Smooth muscle cell of trachea (primary cell): ENCODE results near the gene HSD17B8. TPM values are rescaled to one million over a fixed set of nuclear protein-coding genes. Genes with fewer than 3 reads are reported as not detected.

Source experiments
- total RNA-seq: library from RNA; depleted of rRNA; stranded (reverse); fragments of >200 nt; gene quantifications from 2 replicates; pipeline ENCODE4 v1.2.1, GENCODE V29; 2014

The HSD17B8 gene
- 11.1 and 11.6 TPM in 2 replicates for total RNA-seq

GRCh38 chr6:33204415-33205190, at the start of gene HSD17B8:
HSD17B8 (plus strand) TSS chr6:33204655; CDS start chr6:33204669, 14 bp downstream.

GRCh38 chr6:33192105-33192646, 12.3 kb upstream of the HSD17B8 start, which contains the start of gene COL11A2:
COL11A2 (minus strand) TSS chr6:33192467; CDS start chr6:33192240, 227 bp downstream.

GRCh38 chr6:33200219-33201146, 4.0 kb upstream of the HSD17B8 start, which contains the start of the genes RXRB and SLC39A7:
RXRB (minus strand) TSS chr6:33200665; CDS start chr6:33200476, 189 bp downstream.
SLC39A7 (plus strand) TSS chr6:33200867; CDS start chr6:33201246, 379 bp downstream.

GRCh38 chr6:33208091-33208967, 3.9 kb downstream of the HSD17B8 start, which contains the start of gene RING1:
RING1 (plus strand) TSS chr6:33208500; CDS start chr6:33208823, 323 bp downstream.

Other genes starting within 250 kb of the HSD17B8 start
- gene BRD2, start 236.1 kb upstream of the HSD17B8 start, total RNA-seq = 102 and 104 TPM in 2 replicates
- gene HLA-DOA, start 195.1 kb upstream of the HSD17B8 start, total RNA-seq = under 0.01 TPM in 1 of 2 replicates, not detected in the other
- 1.7 and 2.8 TPM in 2 replicates for gene HLA-DPA1, start 131.0 kb upstream of the HSD17B8 start, total RNA-seq
- 1.8 and 10.0 TPM in 2 replicates for gene HLA-DPB1, start 128.7 kb upstream of the HSD17B8 start, total RNA-seq
- 0.15 and 1.2 TPM in 2 replicates for gene COL11A2, start 12.2 kb upstream of the HSD17B8 start, total RNA-seq
- 28.2 and 36.4 TPM in 2 replicates for gene RXRB, start 4.0 kb upstream of the HSD17B8 start, total RNA-seq
- 126 and 152 TPM in 2 replicates for gene SLC39A7, start 3.8 kb upstream of the HSD17B8 start, total RNA-seq
- 31.4 and 52.9 TPM in 2 replicates for gene RING1, start 3.8 kb downstream of the HSD17B8 start, total RNA-seq
- gene VPS52, start 67.2 kb downstream of the HSD17B8 start, total RNA-seq = 42.0 and 42.8 TPM in 2 replicates
- gene RPS18, start 67.4 kb downstream of the HSD17B8 start, total RNA-seq = 3,088 and 3,156 TPM in 2 replicates
- 12.5 and 18.0 TPM in 2 replicates for gene B3GALT4, start 72.5 kb downstream of the HSD17B8 start, total RNA-seq
- 69.3 and 86.5 TPM in 2 replicates for gene WDR46, start 84.6 kb downstream of the HSD17B8 start, total RNA-seq
- gene PFDN6, start 84.9 kb downstream of the HSD17B8 start, total RNA-seq = 26.6 and 51.3 TPM in 2 replicates
- 29.2 and 41.7 TPM in 2 replicates for gene RGL2, start 94.3 kb downstream of the HSD17B8 start, total RNA-seq
- 54.8 and 136 TPM in 2 replicates for gene TAPBP, start 109.4 kb downstream of the HSD17B8 start, total RNA-seq
- gene ZBTB22, start 113.1 kb downstream of the HSD17B8 start, total RNA-seq = 18.0 and 25.8 TPM in 2 replicates
- 41.7 and 65.6 TPM in 2 replicates for gene DAXX, start 118.3 kb downstream of the HSD17B8 start, total RNA-seq
- 1.8 and 36.2 TPM in 2 replicates for gene KIFC1, start 187.2 kb downstream of the HSD17B8 start, total RNA-seq
- 23.9 and 27.0 TPM in 2 replicates for gene PHF1, start 206.4 kb downstream of the HSD17B8 start, total RNA-seq
- 125 and 147 TPM in 2 replicates for gene CUTA, start 213.5 kb downstream of the HSD17B8 start, total RNA-seq
- 8.0 and 10.8 TPM in 2 replicates for gene SYNGAP1, start 215.4 kb downstream of the HSD17B8 start, total RNA-seq
- gene ZBTB9, start 249.9 kb downstream of the HSD17B8 start, total RNA-seq = 5.1 and 5.3 TPM in 2 replicates